Measurements from ENCODE around the gene LRRFIP1.

LRRFIP1 gene

GRCh38 chr2:237627441-237628246, at the start of gene LRRFIP1:
TSS of gene LRRFIP1 (plus strand) at chr2:237627587. CDS start at chr2:237627645, 58 bp downstream.
- DNase-seq (ENCODE audit: low read depth in 2 of 2), result peak in 1 of 2 donors; percentile 47
- no peak for TF ChIP-seq CTCF (IDR thresholded peaks at IDR 0.05; ENCODE audit: low read depth, low read length)
- H3K4me3 ChIP-seq (replicated peaks in 1 of 2; ENCODE audit: low read depth in 2 of 2, low read length in 2 of 2), result peak within 1 kb of the TSS; percentile 66 to 70

GRCh38 chr2:237577956-237578870, 49.2 kb upstream of the LRRFIP1 start:
- no peak for DNase-seq (ENCODE audit: low read depth in 2 of 2)
- TF ChIP-seq CTCF (IDR thresholded peaks at IDR 0.05; ENCODE audit: low read depth, low read length), result no peak
- no peak overlapping the region for H3K4me3 ChIP-seq (replicated peaks in 1 of 2; ENCODE audit: low read depth in 2 of 2, low read length in 2 of 2)

GRCh38 chr2:237581326-237581725, 46.1 kb upstream of the LRRFIP1 start:
- no peak for DNase-seq (ENCODE audit: low read depth in 2 of 2)
- no peak for TF ChIP-seq CTCF (IDR thresholded peaks at IDR 0.05; ENCODE audit: low read depth, low read length)
- no peak overlapping the region for H3K4me3 ChIP-seq (replicated peaks in 1 of 2; ENCODE audit: low read depth in 2 of 2, low read length in 2 of 2)

- peak overlapping the region in 1 of 2 donors; percentile 28 for H3K4me3 ChIP-seq (replicated peaks in 1 of 2; ENCODE audit: low read depth in 2 of 2, low read length in 2 of 2)
- DNase-seq (ENCODE audit: low read depth in 2 of 2), result peak; percentile 82 to 92
- TF ChIP-seq CTCF (IDR thresholded peaks at IDR 0.05; ENCODE audit: low read depth, low read length), result peak; percentile 49
Observed at GRCh38 chr2:237581751-237582746, 45.3 kb upstream of the LRRFIP1 start.

GRCh38 chr2:237583385-237584295, 43.7 kb upstream of the LRRFIP1 start:
- no peak for DNase-seq (ENCODE audit: low read depth in 2 of 2)
- H3K4me3 ChIP-seq (replicated peaks in 1 of 2; ENCODE audit: low read depth in 2 of 2, low read length in 2 of 2), result no peak overlapping the region
- no peak for TF ChIP-seq CTCF (IDR thresholded peaks at IDR 0.05; ENCODE audit: low read depth, low read length)

Data from cardiac fibroblast (primary cell).